ENCODE measurements around the gene KCNA5. TPM values are rescaled to one million over a fixed set of nuclear protein-coding genes. Genes with fewer than 3 reads are reported as not detected.

KCNA5 gene
- total and polyA plus RNA-seq, 2 of the 4 experiments (the other 2 are of a cell fraction): not detected

GRCh38 chr12:5081016-5081415 lies 37.3 kb downstream of the KCNA5 start:
- Histone ChIP-seq H3K9me1 (ENCODE audit: insufficient read depth, low read length) (peaks cover 11% of the 10 kb centered on the region), H3K4me1 (ENCODE audit: control insufficient read depth, insufficient read depth, low read length) (peaks cover 7% of the 10 kb centered on the region), H4K20me1 (ENCODE audit: insufficient read depth, low read length) (no peaks in the 10 kb centered on the region), H3K36me3 (ENCODE audit: control insufficient read depth, insufficient read depth, low read length) (no peaks in the 10 kb centered on the region), H3K9me3 (ENCODE audit: control insufficient read depth, insufficient read depth, low read length) (no peaks in the 10 kb centered on the region), H3K4me3 (ENCODE audit: insufficient read depth, low read depth, low read length) (no peak overlapping the region), H4K8ac (ENCODE audit: low read depth in 2 of 2, low read length in 2 of 2) (no peak overlapping the region), H3K14ac (replicated peaks; ENCODE audit: low read depth, low read length) (no peak overlapping the region), H2BK5ac (ENCODE audit: low read depth, low read length, poor library complexity, severe bottlenecking) (no peak overlapping the region), H2AFZ (replicated peaks; ENCODE audit: low read length, poor library complexity) (no peak overlapping the region), H3K18ac (ENCODE audit: low read depth, low read length) (no peak overlapping the region), H2AK5ac (ENCODE audit: low read depth, low read length) (no peak overlapping the region), H2BK20ac (ENCODE audit: low read depth, low read length) (no peak overlapping the region), H2BK15ac (ENCODE audit: low read depth, low read length) (no peak overlapping the region), H2AK9ac (replicated peaks; ENCODE audit: low read depth, low read length, poor library complexity) (no peak overlapping the region), H4K5ac (ENCODE audit: low read depth, low read length) (no peak overlapping the region), H3K4ac (ENCODE audit: low read depth, low read length) (no peak overlapping the region), H3K27ac (ENCODE audit: insufficient read depth, low read length) (no peak overlapping the region), H2BK120ac (ENCODE audit: low read depth, low read length) (no peak overlapping the region), H3K4me2 (ENCODE audit: low read depth, low read length) (no peak overlapping the region), H3K23ac (ENCODE audit: low read depth, low read length) (no peak overlapping the region), H3K56ac (ENCODE audit: extremely low read depth, insufficient read depth, low read length) (no peak overlapping the region), H3K79me1 (ENCODE audit: low read depth in 1 of 2, low read length in 2 of 2) (no peaks in the 10 kb centered on the region), H3K9ac (ENCODE audit: low read depth, low read length) (no peak overlapping the region), H3K27me3 (ENCODE audit: control insufficient read depth, insufficient read depth, low read length) (peaks cover 3% of the 10 kb centered on the region; the same call in 1 of the 2 replicates), H4K91ac (ENCODE audit: insufficient read depth, low read depth, low read length) (no peak overlapping the region)
- ChIA-PET POLR2A (ENCODE audit: unreplicated experiment) (no interaction called here), CTCF (interaction anchor here (1.1 kb wide), 1 partner anchor 223 kb away, joined by 3 read pairs; no protein-coding TSS in a partner anchor)
- no CpG with 5 or more reads among the region's 12 CpGs for WGBS, 2 experiments (ENCODE audit: extremely low coverage in 2 of 2, insufficient read length in 1 of 2)
- dilution Hi-C loops (cut with HindIII; ENCODE audit: low sequenced_read_pairs, unreplicated experiment): no loop called here
- in situ Hi-C loops (cut with MboI; ENCODE audit: low sequenced_read_pairs): no loop called here
- DNase-seq (no peak), ATAC-seq (ENCODE audit: low read depth) (no peak)
- intact Hi-C loops (cut with micrococcal nuclease): loop anchor here (10.0 kb wide), 1 partner anchor 964 kb away; no protein-coding TSS in a partner anchor
- BruUV-seq (replicated peaks): no TSS peak
- TF ChIP-seq RAD21 (IDR thresholded peaks at IDR 0.05; ENCODE audit: low read length) (no peak), CHD1 (IDR thresholded peaks at IDR 0.05; ENCODE audit: low read depth, low read length) (no peak), CEBPB (IDR thresholded peaks at IDR 0.05; ENCODE audit: low read depth, low read length) (no peak), FOS (IDR thresholded peaks at IDR 0.05; ENCODE audit: low read depth, low read length) (no peak), MAFK (IDR thresholded peaks at IDR 0.05; ENCODE audit: low read depth, low read length) (no peak), BHLHE40 (IDR thresholded peaks at IDR 0.05; ENCODE audit: low read depth, low read length) (no peak)
- TF ChIP-seq, protein P1, sequence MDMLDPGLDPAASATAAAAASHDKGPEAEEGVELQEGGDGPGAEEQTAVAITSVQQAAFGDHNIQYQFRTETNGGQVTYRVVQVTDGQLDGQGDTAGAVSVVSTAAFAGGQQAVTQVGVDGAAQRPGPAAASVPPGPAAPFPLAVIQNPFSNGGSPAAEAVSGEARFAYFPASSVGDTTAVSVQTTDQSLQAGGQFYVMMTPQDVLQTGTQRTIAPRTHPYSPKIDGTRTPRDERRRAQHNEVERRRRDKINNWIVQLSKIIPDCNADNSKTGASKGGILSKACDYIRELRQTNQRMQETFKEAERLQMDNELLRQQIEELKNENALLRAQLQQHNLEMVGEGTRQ (IDR thresholded peaks at IDR 0.05; ENCODE audit: low read depth, low read length): no peak
